LHCN-M2 (cell line): ENCODE data around the gene SIKE1. TPM values are rescaled to one million over a fixed set of nuclear protein-coding genes. Genes with fewer than 3 reads are reported as not detected.

ENCODE experiments used
- total RNA-seq: library from RNA; depleted of rRNA; stranded (reverse); fragments of >200 nt; gene quantifications from 2 replicates; pipeline ENCODE4 v1.2.3, GENCODE V29; 2014; rRNA removed

The SIKE1 gene
- total RNA-seq, 1 experiment from 2014 or later: 34.4 TPM

Other genes with a start within 250 kb of the SIKE1 start
- gene BCAS2, start 199.1 kb downstream of the SIKE1 start, total RNA-seq: 60.9 and 62.6 TPM in 2 replicates
- gene DENND2C, start 110.6 kb downstream of the SIKE1 start, total RNA-seq: 4.1 and 4.6 TPM in 2 replicates
- gene AMPD1, start 85.1 kb downstream of the SIKE1 start, total RNA-seq: 0.11 TPM in 1 of 2 replicates, not detected in the other
- gene NRAS, start 63.9 kb downstream of the SIKE1 start, total RNA-seq: 68.9 and 72.8 TPM in 2 replicates
- gene CSDE1, start 22.7 kb downstream of the SIKE1 start, total RNA-seq: 627 and 733 TPM in 2 replicates
- gene SYCP1, start 74.2 kb upstream of the SIKE1 start, total RNA-seq: not detected in 2 replicates
- not detected in 2 replicates for gene TSHB, start 249.1 kb upstream of the SIKE1 start, total RNA-seq